GM12878 (cell line): ENCODE data around the gene ALG2. TPM values are rescaled to one million over a fixed set of nuclear protein-coding genes. Genes with fewer than 3 reads are reported as not detected.

Experiments used
- ATAC-seq: fragments of 200-7000 bp; cut with Tn5 transposase; 3 replicates; pipeline ENCODE4 v1.9.1; 2020; ENCODE audit warnings: mild to moderate bottlenecking, moderate library complexity
- BruUV-seq: library from RNA; stranded (reverse); fragments of 400-500 nt; replicated peaks from 2 replicates; lab custom pipeline; 2021; lab: Mats Ljungman, UMichigan
- CTCF ChIA-PET: fragments of 300-600 bp; sonication (Branson Sonifier 250); formaldehyde crosslinking; extraction: SDS; loops from one replicate; lab custom pipeline; 2021; ENCODE audit warnings: inconsistent platforms; lab: Yijun Ruan, JAX
- POLR2A ChIA-PET: fragments of 350-600 bp; formaldehyde crosslinking; extraction: SDS; loops from one replicate; lab custom pipeline; 2021; ENCODE audit warnings: inconsistent platforms; lab: Charles Lee
- RAD21 ChIA-PET: fragments of 300-600 bp; sonication (Branson Sonifier 250); formaldehyde crosslinking; loops from one replicate; lab custom pipeline; 2023; ENCODE audit warnings: antibody characterized with exemption; ENCODE audit not compliant: unreplicated experiment; lab: Charles Lee
- SMC1A ChIA-PET: fragments of 300-600 bp; sonication (Branson Sonifier 250); formaldehyde crosslinking; loops from one replicate; lab custom pipeline; 2023; ENCODE audit not compliant: unreplicated experiment, uncharacterized antibody; lab: Charles Lee
- DNase-seq: peaks from one replicate; pipeline ENCODE4 v3.0.0-alpha.2; 2011; ENCODE audit warnings: low read depth, low spot score
- FAIRE-seq: peaks from 3 replicates; lab custom pipeline; 2011; peaks lifted over from hg19 to GRCh38; lab: Jason Lieb, UNC
- H2AFZ ChIP-seq: 2 replicates; pipeline ENCODE4 v1.6.0; 2011; ENCODE audit warnings: low read depth, low read length, control low read depth; ENCODE audit not compliant: control insufficient read depth
- H3K27ac ChIP-seq: 2 replicates; pipeline ENCODE4 v1.5.1; 2011; ENCODE audit warnings: control low read depth; ENCODE audit not compliant: control insufficient read depth, insufficient read depth
- H3K27me3 ChIP-seq, 2 experiments: replicated peaks in 1 of 2; 2 replicates each; pipeline versions ENCODE4 v1.6.0 to v1.6.1; 2011; ENCODE audit warnings: low read length in 1 of 2; ENCODE audit not compliant: control insufficient read depth in 2 of 2, insufficient read depth in 2 of 2
- H3K36me3 ChIP-seq, 2 experiments: 2 replicates each; pipeline ENCODE4 v1.5.1; 2011; ENCODE audit warnings: low read length in 1 of 2; ENCODE audit not compliant: control insufficient read depth in 2 of 2, insufficient read depth in 2 of 2
- H3K4me1 ChIP-seq: 2 replicates; pipeline ENCODE4 v1.6.1; 2011; ENCODE audit warnings: mild to moderate bottlenecking, low read length, moderate library complexity, mixed read lengths; ENCODE audit not compliant: control insufficient read depth, insufficient read depth
- H3K4me2 ChIP-seq: 2 replicates; pipeline ENCODE4 v1.6.0; 2011; ENCODE audit warnings: control low read depth; ENCODE audit not compliant: control insufficient read depth, insufficient read depth
- H3K4me3 ChIP-seq: fragments of 200-600 bp; sonication (generic); 2 replicates; pipeline ENCODE4 v1.5.1; 2016
- H3K79me2 ChIP-seq: 2 replicates; pipeline ENCODE4 v1.6.0; 2011; ENCODE audit warnings: low read length; ENCODE audit not compliant: control insufficient read depth, insufficient read depth
- H3K9ac ChIP-seq: 2 replicates; pipeline ENCODE4 v1.8.0; 2011; ENCODE audit warnings: low read length, control low read depth, mixed read lengths; ENCODE audit not compliant: control insufficient read depth, insufficient read depth
- H3K9me3 ChIP-seq: replicated peaks from 3 replicates; pipeline ENCODE4 v1.5.1; 2011; ENCODE audit warnings: mild to moderate bottlenecking, low read length; ENCODE audit not compliant: control insufficient read depth, insufficient read depth
- H4K20me1 ChIP-seq: 2 replicates; pipeline ENCODE4 v1.6.0; 2011; ENCODE audit not compliant: control insufficient read depth, insufficient read depth
- ATF3 ChIP-seq: IDR thresholded peaks from 2 replicates; pipeline ENCODE4 v1.6.1; 2011; ENCODE audit warnings: low read depth, mild to moderate bottlenecking, low read length, moderate library complexity, borderline replicate concordance; ENCODE audit errors: extremely low read depth
- BACH1 ChIP-seq: fragments of 450-650 bp; IDR thresholded peaks from 2 replicates; pipeline ENCODE4 v1.6.1; 2017; ENCODE audit warnings: mild to moderate bottlenecking, borderline replicate concordance
- CTCF ChIP-seq, 3 experiments: IDR thresholded peaks in 2 of 3; conservative IDR thresholded peaks in 1 of 3; 2 replicates each; pipeline ENCODE4 v1.5.1; 2011; ENCODE audit warnings: low read depth in 3 of 3, low read length in 3 of 3, mild to moderate bottlenecking in 3 of 3, control low read depth in 2 of 3, moderate library complexity in 2 of 3, inconsistent platforms in 1 of 3, mixed read lengths in 1 of 3; ENCODE audit not compliant: control insufficient read depth in 2 of 3, insufficient read depth in 1 of 3; ENCODE audit errors: extremely low read depth in 1 of 3
- EP300 ChIP-seq, 2 experiments: fragments of 150-350 bp in 1 of 2; IDR thresholded peaks; 2 replicates each; pipeline ENCODE4 v1.6.1; 2011 to 2012; ENCODE audit warnings: low read depth in 2 of 2, low read length in 2 of 2, borderline replicate concordance in 1 of 2, improper control_type of control experiment in 1 of 2, inconsistent platforms in 1 of 2; ENCODE audit not compliant: control insufficient read depth in 1 of 2
- GABPA ChIP-seq: IDR thresholded peaks from 2 replicates; pipeline ENCODE4 v1.6.1; 2014; ENCODE audit warnings: antibody characterized with exemption, low read depth, mild to moderate bottlenecking, inconsistent platforms
- HDGF ChIP-seq: fragments of 450-650 bp; IDR thresholded peaks from 2 replicates; pipeline ENCODE4 v1.6.1; 2016; ENCODE audit warnings: antibody characterized with exemption
- NFYA ChIP-seq: IDR thresholded peaks from 2 replicates; pipeline ENCODE4 v1.6.1; 2011; ENCODE audit warnings: low read depth, mild to moderate bottlenecking, low read length, improper control_type of control experiment, borderline replicate concordance
- POLR2A ChIP-seq: IDR thresholded peaks from 2 replicates; pipeline ENCODE4 v1.6.1; 2011; ENCODE audit warnings: low read depth, mild to moderate bottlenecking, low read length
- RB1 ChIP-seq: fragments of 450-650 bp; formaldehyde crosslinking; IDR thresholded peaks from 2 replicates; pipeline ENCODE4 v1.6.1; 2017; ENCODE audit warnings: mild to moderate bottlenecking, borderline replicate concordance
- SIN3A ChIP-seq: IDR thresholded peaks from 2 replicates; pipeline ENCODE4 v1.6.1; 2012; ENCODE audit warnings: low read depth, low read length, improper control_type of control experiment
- ZSCAN29 ChIP-seq: fragments of 450-650 bp; IDR thresholded peaks from 2 replicates; pipeline ENCODE4 v1.6.1; 2017; ENCODE audit warnings: mild to moderate bottlenecking, moderate library complexity
- WGBS: methylation state at CpG from one replicate; pipeline ENCODE4 v1.1.6; 2016; ENCODE audit warnings: low lambda C conversion rate; ENCODE audit not compliant: insufficient replicate concordance, insufficient coverage; ENCODE audit errors: missing lambda C conversion rate; 5-methylcytosine and 5-hydroxymethylcytosine counted together
- in situ Hi-C: fragments of 300-500 bp; cut with MboI; formaldehyde crosslinking; loops from 9 replicates; pipeline ENCODE4 v1.14.3; 2018; ENCODE audit warnings: mixed read lengths
- intact Hi-C: fragments of 100-400 bp; cut with micrococcal nuclease; formaldehyde crosslinking; loops from one replicate; pipeline ENCODE4 v1.14.2; 2022; ENCODE audit not compliant: unreplicated experiment
- polyA plus RNA-seq, 11 experiments: library from polyadenylated mRNA; depleted of rRNA in 4 of 11; unstranded in 6 of 11; stranded (reverse) in 5 of 11; fragments of >200 nt; fragmentation: Nextera tagmentation in 4 of 11; fragmentation: Illumina TruSeq in 1 of 11; extraction: Ambion mirVana in 4 of 11; extraction: Trizol in 1 of 11; gene quantifications; 1 replicate in 1 of 11; 2 replicates in 10 of 11; pipeline versions ENCODE4 v1.2.1 to v1.2.3, GENCODE V29; 2011 to 2016; ENCODE audit warnings: inconsistent platforms in 2 of 11, missing spikeins in 2 of 11, low read depth in 1 of 11
- total RNA-seq, 4 experiments: library from RNA; depleted of rRNA in 3 of 4; stranded (reverse); fragments of >200 nt in 3 of 4; fragmentation: Illumina TruSeq in 1 of 4; extraction: Trizol in 1 of 4; gene quantifications; 2 replicates each; pipeline versions ENCODE4 v1.2.1 to v1.2.3, GENCODE V29; 2013 to 2021
- TF ChIP-seq, protein P1 (sequence below): fragments of 450-650 bp; IDR thresholded peaks from 2 replicates; pipeline ENCODE4 v1.6.1; 2017; ENCODE audit warnings: mild to moderate bottlenecking, moderate library complexity

ALG2 gene
- total and polyA plus RNA-seq, 10 of the 15 experiments (the other 5 are each of a cell fraction or from before 2014, with no cell fraction given): 8.8 to 52.5 (median 38.6) TPM

GRCh38 chr9:99187311-99187710 lies 34.4 kb downstream of the ALG2 start (continued):
- TF ChIP-seq, protein P1, sequence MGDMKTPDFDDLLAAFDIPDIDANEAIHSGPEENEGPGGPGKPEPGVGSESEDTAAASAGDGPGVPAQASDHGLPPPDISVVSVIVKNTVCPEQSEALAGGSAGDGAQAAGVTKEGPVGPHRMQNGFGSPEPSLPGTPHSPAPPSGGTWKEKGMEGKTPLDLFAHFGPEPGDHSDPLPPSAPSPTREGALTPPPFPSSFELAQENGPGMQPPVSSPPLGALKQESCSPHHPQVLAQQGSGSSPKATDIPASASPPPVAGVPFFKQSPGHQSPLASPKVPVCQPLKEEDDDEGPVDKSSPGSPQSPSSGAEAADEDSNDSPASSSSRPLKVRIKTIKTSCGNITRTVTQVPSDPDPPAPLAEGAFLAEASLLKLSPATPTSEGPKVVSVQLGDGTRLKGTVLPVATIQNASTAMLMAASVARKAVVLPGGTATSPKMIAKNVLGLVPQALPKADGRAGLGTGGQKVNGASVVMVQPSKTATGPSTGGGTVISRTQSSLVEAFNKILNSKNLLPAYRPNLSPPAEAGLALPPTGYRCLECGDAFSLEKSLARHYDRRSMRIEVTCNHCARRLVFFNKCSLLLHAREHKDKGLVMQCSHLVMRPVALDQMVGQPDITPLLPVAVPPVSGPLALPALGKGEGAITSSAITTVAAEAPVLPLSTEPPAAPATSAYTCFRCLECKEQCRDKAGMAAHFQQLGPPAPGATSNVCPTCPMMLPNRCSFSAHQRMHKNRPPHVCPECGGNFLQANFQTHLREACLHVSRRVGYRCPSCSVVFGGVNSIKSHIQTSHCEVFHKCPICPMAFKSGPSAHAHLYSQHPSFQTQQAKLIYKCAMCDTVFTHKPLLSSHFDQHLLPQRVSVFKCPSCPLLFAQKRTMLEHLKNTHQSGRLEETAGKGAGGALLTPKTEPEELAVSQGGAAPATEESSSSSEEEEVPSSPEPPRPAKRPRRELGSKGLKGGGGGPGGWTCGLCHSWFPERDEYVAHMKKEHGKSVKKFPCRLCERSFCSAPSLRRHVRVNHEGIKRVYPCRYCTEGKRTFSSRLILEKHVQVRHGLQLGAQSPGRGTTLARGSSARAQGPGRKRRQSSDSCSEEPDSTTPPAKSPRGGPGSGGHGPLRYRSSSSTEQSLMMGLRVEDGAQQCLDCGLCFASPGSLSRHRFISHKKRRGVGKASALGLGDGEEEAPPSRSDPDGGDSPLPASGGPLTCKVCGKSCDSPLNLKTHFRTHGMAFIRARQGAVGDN: no peak
- TF ChIP-seq BACH1 (no peak), CTCF (IDR thresholded peaks at IDR 0.05 in 2 of 3, conservative IDR thresholded peaks at IDR 0.05 in 1 of 3; ENCODE audit: control insufficient read depth in 2 of 3, extremely low read depth in 1 of 3, insufficient read depth in 1 of 3, low read depth in 3 of 3, low read length in 3 of 3) (no peak)

GRCh38 chr9:99185934-99186333 lies 35.8 kb downstream of the ALG2 start:
- Histone ChIP-seq H3K4me1 (peaks cover 55% of the 10 kb centered on the region), H2AFZ (no peak overlapping the region), H3K4me3 (no peak overlapping the region), H3K79me2 (no peaks in the 10 kb centered on the region), H3K27ac (no peak overlapping the region), H3K27me3 (no peaks in the 10 kb centered on the region), H3K4me2 (no peak overlapping the region), H3K36me3 (no peaks in the 10 kb centered on the region), H4K20me1 (no peaks in the 10 kb centered on the region), H3K9ac (no peak overlapping the region), H3K9me3 (no peaks in the 10 kb centered on the region)
- ChIA-PET POLR2A (interaction anchor here (0.6 to 4.1 kb wide), 5 partner anchors 11 to 58 kb away, joined by 3 to 31 read pairs (median 6); partner anchors contain the start of genes ALG2 and SEC61B), CTCF (interaction anchor here (0.5 to 9.3 kb wide), 21 partner anchors 10 to 1139 kb away, joined by 3 to 131 read pairs (median 11); partner anchors contain the start of genes ALG2 and SEC61B), SMC1A (interaction anchor here (0.7 to 12.4 kb wide), 24 partner anchors 9 to 1261 kb away, joined by 3 to 189 read pairs (median 6); partner anchors contain the start of genes ALG2 and SEC61B), RAD21 (interaction anchor here (0.9 to 13.6 kb wide), 13 partner anchors 11 to 633 kb away, joined by 3 to 147 read pairs (median 6); partner anchors contain the start of genes ALG2 and SEC61B)
- no TSS peak for BruUV-seq
- no peak for TF ChIP-seq NFYA
- no peak for TF ChIP-seq RB1
- no peak for TF ChIP-seq POLR2A
- no peak for TF ChIP-seq ATF3
- no peak for TF ChIP-seq EP300 (IDR thresholded peaks at IDR 0.05; ENCODE audit: borderline replicate concordance in 1 of 2, control insufficient read depth in 1 of 2, low read depth in 2 of 2, low read length in 2 of 2)
- TF ChIP-seq GABPA: no peak
- no peak for TF ChIP-seq SIN3A
- TF ChIP-seq HDGF: no peak
- no peak for TF ChIP-seq ZSCAN29
- ATAC-seq (no peak), DNase-seq (no peak), FAIRE-seq (no peak)
- WGBS: 98% methylated on average over 5 of the region's 5 CpGs
- intact Hi-C loops: loop anchor here (2.0 to 10.0 kb wide), 5 partner anchors 179 to 1249 kb away; partner anchors contain the start of genes ERP44, INVS and NR4A3
- in situ Hi-C loops: loop anchor here (10.0 kb wide), 2 partner anchors 1039 to 1139 kb away; no protein-coding TSS in a partner anchor
